Activated effector memory CD4-positive, alpha-beta T cell treated with Interleukin-2 at 50 U/mL for 16 hours (primary cell): ENCODE data around the gene TEX29.

ENCODE experiments used
- DNase-seq: peaks from one replicate; pipeline ENCODE4 v3.0.0-alpha.2; 2020

TEX29 gene

GRCh38 chr13:111323549-111323948 is 3.1 kb downstream of the TEX29 start:
- no peak for DNase-seq

GRCh38 chr13:111323950-111324651 is 3.7 kb downstream of the TEX29 start:
- no peak for DNase-seq

DNA sequence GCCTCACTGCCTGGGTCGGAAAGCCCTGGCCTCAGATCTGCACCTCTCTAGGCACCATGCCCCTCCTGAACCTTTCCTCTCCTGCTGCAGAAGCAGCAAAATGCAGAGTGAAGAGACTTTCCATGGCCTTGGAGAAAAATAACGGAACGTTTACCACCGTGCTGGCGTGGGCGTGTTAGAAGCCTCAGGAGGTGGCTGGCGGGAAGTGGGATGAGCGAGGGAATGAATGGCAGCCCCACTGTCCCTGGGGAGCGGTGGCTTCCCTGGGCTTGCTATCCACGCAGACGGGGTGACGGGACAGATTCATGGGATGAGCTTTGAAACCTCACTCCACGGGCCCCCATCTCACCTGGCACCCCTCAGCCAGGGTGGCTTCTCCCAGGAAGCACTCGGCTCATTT is 4.3 kb downstream of the TEX29 start:
- no peak for DNase-seq

DNA sequence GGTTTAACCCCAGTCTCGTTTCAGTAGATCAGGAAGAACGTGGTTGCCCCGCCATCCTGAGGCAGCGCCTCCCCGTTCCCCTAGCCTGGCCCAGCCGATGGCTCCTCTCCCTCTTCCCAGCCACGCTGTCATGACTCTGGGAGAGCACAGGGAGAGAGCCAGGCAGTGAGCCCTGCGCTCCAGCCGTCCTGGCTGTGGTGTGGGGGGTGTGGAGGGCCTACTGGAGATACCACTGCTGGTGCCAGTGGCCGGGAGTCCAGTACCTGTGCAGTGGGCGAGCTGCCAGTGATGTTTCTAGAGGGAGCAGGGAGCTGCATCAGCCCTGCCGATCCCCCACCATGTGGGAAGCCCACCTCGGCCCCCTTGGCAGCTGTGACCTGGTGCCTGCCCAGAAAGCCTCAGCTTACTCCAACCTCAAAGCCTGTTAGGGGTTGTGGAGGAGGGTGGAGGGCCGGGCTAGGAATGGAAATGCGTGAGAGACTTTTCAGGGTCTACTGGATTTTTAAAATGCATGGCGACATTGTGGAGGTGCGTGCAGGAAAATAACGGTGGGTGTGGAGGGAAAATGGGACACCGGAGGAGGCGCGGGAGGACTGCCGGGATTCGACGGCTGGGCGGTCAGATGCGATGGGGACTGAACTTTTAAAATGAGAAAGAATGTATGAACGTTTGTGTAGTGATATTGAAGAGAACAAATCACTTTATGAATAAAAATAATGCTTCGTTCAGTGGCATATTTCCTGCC is 4.9 kb downstream of the TEX29 start:
- DNase-seq: no peak

DNA sequence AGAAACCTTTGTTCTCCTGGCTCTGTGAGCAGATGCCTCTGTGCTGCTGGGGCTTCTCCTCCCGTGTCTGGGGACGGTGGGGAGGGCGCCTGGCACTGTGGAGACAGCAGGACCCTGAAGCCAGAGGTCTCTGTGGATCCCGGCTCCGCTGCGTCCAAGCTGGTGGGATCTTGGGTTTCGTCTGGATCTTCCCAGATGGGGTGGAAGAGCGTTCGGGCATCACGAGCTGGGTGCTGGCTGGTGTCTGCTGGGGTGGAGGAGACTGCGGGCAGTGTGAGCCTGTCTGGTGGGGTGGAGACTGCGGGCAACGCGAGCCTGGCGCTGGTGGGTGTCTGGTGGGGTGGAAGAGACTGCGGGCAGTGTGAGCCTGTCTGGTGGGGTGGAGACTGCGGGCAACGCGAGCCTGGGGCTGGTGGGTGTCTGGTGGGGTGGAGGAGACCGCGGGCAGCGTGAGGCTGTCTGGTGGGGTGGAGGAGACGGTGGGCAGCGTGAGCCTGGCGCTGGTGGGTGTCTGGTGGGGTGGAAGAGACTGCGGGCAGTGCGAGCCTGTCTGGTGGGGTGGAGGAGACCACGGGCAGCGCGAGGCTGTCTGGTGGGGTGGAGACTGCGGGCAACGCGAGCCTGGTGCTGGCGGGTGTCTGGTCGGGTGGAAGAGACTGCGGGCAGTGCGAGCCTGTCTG is 5.6 kb downstream of the TEX29 start:
- no peak for DNase-seq

DNA sequence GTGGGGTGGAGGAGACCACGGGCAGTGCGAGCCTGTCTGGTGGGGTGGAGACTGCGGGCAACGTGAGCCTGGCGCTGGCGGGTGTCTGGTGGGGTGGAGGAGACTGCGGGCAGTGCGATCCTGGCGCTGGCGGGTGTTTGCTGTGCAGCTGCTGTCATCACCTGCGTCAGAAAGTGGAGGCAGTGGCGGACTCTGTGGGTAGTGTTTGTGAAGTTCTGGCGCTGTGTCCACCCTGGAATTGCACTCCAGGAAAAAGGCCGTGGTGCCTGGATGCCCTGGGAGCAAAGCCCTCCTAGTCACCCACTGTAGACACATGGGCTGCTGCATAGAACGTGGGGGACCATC is 6.2 kb downstream of the TEX29 start:
- DNase-seq: no peak

GRCh38 chr13:111326981-111327642 is 6.7 kb downstream of the TEX29 start:
- DNase-seq: no peak

- no peak for DNase-seq
Observed at GRCh38 chr13:111327730-111328573, 7.5 kb downstream of the TEX29 start.

DNA sequence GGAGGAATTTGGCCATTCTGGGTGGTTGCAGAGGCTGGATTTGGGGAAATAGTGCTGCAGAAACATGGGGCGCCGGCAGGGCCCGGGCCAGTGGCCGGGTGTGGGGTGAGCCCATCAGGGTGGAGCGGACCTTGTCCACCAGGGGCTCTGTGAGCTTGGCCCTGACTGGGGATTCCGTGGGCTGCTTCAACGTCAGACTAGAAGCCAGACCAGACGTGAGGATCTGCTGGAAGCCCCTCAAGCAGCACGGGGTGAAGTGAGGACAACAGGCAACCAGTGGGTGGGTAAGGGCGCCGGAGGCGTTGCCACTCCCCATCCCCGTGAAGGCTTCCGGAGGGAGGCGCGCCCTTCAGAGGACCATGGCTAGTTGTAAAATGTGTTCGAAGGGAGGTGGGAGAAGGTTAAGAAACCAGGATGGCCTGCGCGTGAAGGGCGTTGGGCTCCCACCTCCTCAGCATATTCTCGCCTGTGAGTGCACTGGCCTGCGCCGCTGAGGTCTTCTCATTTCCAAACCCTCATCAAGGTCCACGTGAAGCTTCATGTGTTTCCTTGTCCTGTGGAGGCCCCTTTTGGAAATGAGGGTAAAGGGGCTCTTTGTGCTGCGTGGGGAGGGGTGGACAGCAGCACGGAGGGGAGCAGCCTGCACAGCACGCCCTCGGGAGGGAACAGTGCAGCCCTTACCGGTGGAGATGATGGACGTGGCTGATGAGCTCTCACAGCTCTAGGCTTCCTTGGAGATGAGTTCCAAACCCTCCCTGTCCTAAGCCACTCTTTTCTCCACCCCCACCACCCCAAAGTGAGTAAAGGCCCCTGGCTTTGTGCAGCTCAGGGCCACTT is 8.3 kb downstream of the TEX29 start:
- DNase-seq: no peak

DNA sequence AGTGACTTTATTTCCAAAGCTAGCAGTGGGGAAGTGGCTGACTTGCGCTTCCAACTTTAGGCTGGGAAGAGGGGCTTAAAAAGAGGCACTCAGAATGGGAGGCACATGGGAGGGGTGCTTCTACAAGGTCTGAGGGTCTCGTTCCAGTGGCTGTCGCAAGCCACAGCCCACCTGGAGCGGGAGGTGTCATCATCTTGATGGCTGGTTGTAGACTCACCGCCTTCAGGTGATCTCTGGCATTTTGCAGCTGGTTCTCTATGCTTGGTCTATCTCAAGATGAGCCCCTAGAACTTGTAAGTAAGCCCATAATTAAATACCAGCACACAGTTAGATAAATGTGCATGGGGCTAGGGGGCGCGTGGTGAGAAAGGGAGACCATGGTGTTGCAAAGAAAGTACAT is 9.2 kb downstream of the TEX29 start:
- no peak for DNase-seq

- no peak for DNase-seq
Observed at GRCh38 chr13:111330066-111330610, 9.7 kb downstream of the TEX29 start.

- no peak for DNase-seq
Observed at GRCh38 chr13:111335298-111335697, 14.9 kb downstream of the TEX29 start.

- DNase-seq: no peak
Observed at GRCh38 chr13:111336666-111337065, 16.2 kb downstream of the TEX29 start.

DNA sequence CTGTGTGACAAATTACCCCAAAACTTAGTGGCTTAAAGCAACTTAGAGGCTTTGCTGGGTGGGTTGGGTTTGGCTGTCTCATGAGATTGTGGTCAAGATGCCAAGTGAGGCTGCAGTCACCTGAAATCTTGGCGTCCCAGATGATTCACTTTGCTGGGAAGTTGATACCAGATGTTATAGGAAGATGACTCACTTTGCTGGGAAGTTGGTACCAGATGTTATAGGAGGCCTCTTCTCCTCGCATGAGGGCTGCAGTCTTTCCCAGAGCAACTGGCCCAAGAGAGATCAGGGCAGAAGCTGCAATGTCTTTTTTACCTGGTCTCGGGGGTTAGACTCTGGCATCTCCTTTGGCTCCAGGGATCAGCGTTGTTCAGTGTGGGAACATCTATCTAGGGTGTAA is 16.8 kb downstream of the TEX29 start:
- DNase-seq: no peak

- DNase-seq: no peak
Observed at GRCh38 chr13:111337741-111338140, 17.3 kb downstream of the TEX29 start.

GRCh38 chr13:111338841-111339240 is 18.4 kb downstream of the TEX29 start:
- no peak for DNase-seq

GRCh38 chr13:111339366-111340143 is 19.1 kb downstream of the TEX29 start:
- DNase-seq: no peak

DNA sequence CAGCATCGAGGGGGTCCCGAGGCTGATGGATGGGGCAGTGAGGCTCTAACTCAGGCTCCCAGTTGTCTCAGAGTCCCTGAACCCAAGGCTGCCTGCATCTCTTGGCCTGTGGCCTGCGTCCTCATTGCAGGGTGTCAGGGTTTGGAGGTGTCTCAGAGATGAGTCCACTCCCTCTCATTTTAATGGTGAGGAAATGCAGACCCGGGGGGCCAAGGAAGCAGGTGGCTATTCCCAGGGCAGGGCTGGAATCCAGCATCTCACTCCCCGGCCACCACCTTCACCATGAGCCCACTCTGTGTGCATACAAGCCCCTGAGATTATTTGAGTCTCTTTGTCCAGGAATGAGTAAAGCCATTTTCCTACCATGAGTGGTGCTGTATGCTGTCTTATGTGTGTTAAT is 21.4 kb downstream of the TEX29 start:
- DNase-seq: no peak

GRCh38 chr13:111342721-111343120 is 22.3 kb downstream of the TEX29 start:
- DNase-seq: no peak

- DNase-seq: no peak
Observed at GRCh38 chr13:111343186-111343805, 22.9 kb downstream of the TEX29 start.
